Nephron progenitor cell (in vitro differentiated cells): ENCODE data around the gene KATNA1.

ENCODE experiments used
- DNase-seq: peaks from one replicate; pipeline ENCODE4 v3.0.0; 2021
- H3K27ac Mint-ChIP-seq: 2 replicates; pipeline ENCODE4 v1.8.0; 2021; ENCODE audit warnings: mild to moderate bottlenecking, moderate library complexity, mixed read lengths
- H3K27me3 Mint-ChIP-seq: 2 replicates; pipeline ENCODE4 v1.8.0; 2021; ENCODE audit warnings: mild to moderate bottlenecking, low read depth, mixed read lengths; ENCODE audit not compliant: poor library complexity
- H3K36me3 Mint-ChIP-seq: 2 replicates; pipeline ENCODE4 v1.8.0; 2021; ENCODE audit warnings: low read depth, mixed read lengths
- H3K4me1 Mint-ChIP-seq: 2 replicates; pipeline ENCODE4 v1.8.0; 2021; ENCODE audit warnings: mixed read lengths
- H3K4me3 Mint-ChIP-seq: 2 replicates; pipeline ENCODE4 v1.8.0; 2021; ENCODE audit warnings: mild to moderate bottlenecking, moderate library complexity, mixed read lengths
- H3K9me3 Mint-ChIP-seq: 2 replicates; pipeline ENCODE4 v1.8.0; 2021; ENCODE audit warnings: mild to moderate bottlenecking, moderate library complexity, mixed read lengths
- CTCF ChIP-seq: fragments of 200-600 bp; sonication (generic); IDR thresholded peaks from 2 replicates; pipeline ENCODE4 v1.5.0; 2021; ENCODE audit warnings: antibody characterized with exemption

Gene KATNA1

GRCh38 chr6:149657441-149657840 lies 8.9 kb upstream of the KATNA1 start:
- Mint-ChIP-seq H3K27ac (no peak overlapping the region), H3K9me3 (peaks cover 11% of the 10 kb centered on the region), H3K36me3 (peaks cover 41% of the 10 kb centered on the region), H3K4me3 (no peak overlapping the region), H3K4me1 (no peaks in the 10 kb centered on the region), H3K27me3 (peaks cover 1% of the 10 kb centered on the region)
- DNase-seq, result no peak
- no peak for TF ChIP-seq CTCF

GRCh38 chr6:149651056-149651455 lies 2.5 kb upstream of the KATNA1 start:
- Mint-ChIP-seq H3K27ac (no peak overlapping the region), H3K9me3 (peaks cover 11% of the 10 kb centered on the region), H3K36me3 (peaks cover 16% of the 10 kb centered on the region), H3K27me3 (peaks cover 4% of the 10 kb centered on the region), H3K4me1 (peaks cover 17% of the 10 kb centered on the region), H3K4me3 (no peak overlapping the region)
- no peak for DNase-seq
- TF ChIP-seq CTCF, result no peak

GRCh38 chr6:149646599-149646998 lies 1.9 kb downstream of the KATNA1 start:
- H3K4me3 Mint-ChIP-seq, result peak overlapping the region; percentile 59
- DNase-seq, result no peak
- H3K36me3 Mint-ChIP-seq, result peaks cover 18% of the 10 kb centered on the region
- H3K9me3 Mint-ChIP-seq, result peaks cover under 1% of the 10 kb centered on the region
- no peak for TF ChIP-seq CTCF
- H3K4me1 Mint-ChIP-seq, result peaks cover 19% of the 10 kb centered on the region
- peaks cover 6% of the 10 kb centered on the region for H3K27me3 Mint-ChIP-seq
- no peak overlapping the region for H3K27ac Mint-ChIP-seq

- DNase-seq, result no peak
- peaks cover 3% of the 10 kb centered on the region for H3K9me3 Mint-ChIP-seq
- peaks cover 14% of the 10 kb centered on the region for H3K4me1 Mint-ChIP-seq
- no peak overlapping the region for H3K4me3 Mint-ChIP-seq
- H3K36me3 Mint-ChIP-seq, result peaks cover 32% of the 10 kb centered on the region
- peaks cover 10% of the 10 kb centered on the region for H3K27me3 Mint-ChIP-seq
- no peak overlapping the region for H3K27ac Mint-ChIP-seq
- TF ChIP-seq CTCF, result no peak
Observed at GRCh38 chr6:149642829-149643580, 5.5 kb downstream of the KATNA1 start.

- no peak overlapping the region for H3K27ac Mint-ChIP-seq
- peaks cover 3% of the 10 kb centered on the region for H3K27me3 Mint-ChIP-seq
- H3K9me3 Mint-ChIP-seq, result no peaks in the 10 kb centered on the region
- H3K4me3 Mint-ChIP-seq, result no peak overlapping the region
- no peaks in the 10 kb centered on the region for H3K4me1 Mint-ChIP-seq
- no peak for TF ChIP-seq CTCF
- H3K36me3 Mint-ChIP-seq, result peaks cover 32% of the 10 kb centered on the region
- no peak for DNase-seq
Observed at GRCh38 chr6:149636124-149636523, 12.4 kb downstream of the KATNA1 start.

GRCh38 chr6:149634315-149634714 lies 14.2 kb downstream of the KATNA1 start:
- no peaks in the 10 kb centered on the region for H3K27me3 Mint-ChIP-seq
- no peaks in the 10 kb centered on the region for H3K4me1 Mint-ChIP-seq
- no peak overlapping the region for H3K27ac Mint-ChIP-seq
- H3K9me3 Mint-ChIP-seq, result no peaks in the 10 kb centered on the region
- no peak for DNase-seq
- no peak for TF ChIP-seq CTCF
- H3K36me3 Mint-ChIP-seq, result peaks cover 34% of the 10 kb centered on the region
- no peak overlapping the region for H3K4me3 Mint-ChIP-seq
